GM19455 (cell line): ENCODE measurements around the gene NFKBIB.

Experiments used
- ATAC-seq: cut with Tn5 transposase; IDR thresholded peaks from one replicate; pipeline ENCODE4 v1.9.1; 2021; ENCODE audit not compliant: unreplicated experiment

NFKBIB gene

GRCh38 chr19:38904581-38905539, 5.1 kb downstream of the NFKBIB start:
- no peak for ATAC-seq

GRCh38 chr19:38905620-38906019, 5.9 kb downstream of the NFKBIB start:
- ATAC-seq, result no peak

GRCh38 chr19:38907227-38907626, 7.5 kb downstream of the NFKBIB start:
- no peak for ATAC-seq

GRCh38 chr19:38907670-38908069, 7.9 kb downstream of the NFKBIB start:
- no peak for ATAC-seq

GRCh38 chr19:38908911-38909310, 9.1 kb downstream of the NFKBIB start:
- ATAC-seq, result no peak

- ATAC-seq, result no peak
Measured at GRCh38 chr19:38910488-38910887, 10.7 kb downstream of the NFKBIB start.

- no peak for ATAC-seq
Measured at GRCh38 chr19:38911388-38912001, 11.7 kb downstream of the NFKBIB start.

- no peak for ATAC-seq
Measured at GRCh38 chr19:38912600-38913514, 13.1 kb downstream of the NFKBIB start.

GRCh38 chr19:38913958-38914357, 14.2 kb downstream of the NFKBIB start:
- no peak for ATAC-seq

GRCh38 chr19:38915329-38916321, 15.9 kb downstream of the NFKBIB start:
- no peak for ATAC-seq

GRCh38 chr19:38917516-38917915, 17.7 kb downstream of the NFKBIB start:
- ATAC-seq, result no peak

- no peak for ATAC-seq
Measured at GRCh38 chr19:38917921-38918491, 18.2 kb downstream of the NFKBIB start.

- no peak for ATAC-seq
Measured at GRCh38 chr19:38918526-38918925, 18.8 kb downstream of the NFKBIB start.

GRCh38 chr19:38919837-38920601, 20.2 kb downstream of the NFKBIB start:
- no peak for ATAC-seq

- no peak for ATAC-seq
Measured at GRCh38 chr19:38920602-38921419, 21.0 kb downstream of the NFKBIB start.

GRCh38 chr19:38921420-38922274, 21.9 kb downstream of the NFKBIB start:
- no peak for ATAC-seq

- ATAC-seq, result no peak
Measured at GRCh38 chr19:38922482-38922881, 22.7 kb downstream of the NFKBIB start.
